HepG2 (cell line): Measurements from ENCODE around the gene CADPS2.

Source experiments
- DZIP1 ChIP-seq: sonication (generic); formaldehyde crosslinking; IDR thresholded peaks from 2 replicates; pipeline ENCODE4 v1.5.0; 2020; ENCODE audit warnings: mild to moderate bottlenecking, missing genetic modification reagents
- FOXP4 ChIP-seq: sonication (generic); formaldehyde crosslinking; IDR thresholded peaks from 2 replicates; pipeline ENCODE4 v1.4.0; 2020; ENCODE audit warnings: missing genetic modification reagents
- FUBP1 ChIP-seq: sonication (generic); formaldehyde crosslinking; IDR thresholded peaks from 2 replicates; pipeline ENCODE4 v1.5.1; 2020; ENCODE audit warnings: missing genetic modification reagents, mild to moderate bottlenecking, borderline replicate concordance
- HMGXB3 ChIP-seq: sonication (generic); formaldehyde crosslinking; IDR thresholded peaks from 2 replicates; pipeline ENCODE4 v1.4.0; 2020; ENCODE audit warnings: missing genetic modification reagents, borderline replicate concordance
- IKZF1 ChIP-seq: fragments of 450-650 bp; IDR thresholded peaks from 2 replicates; pipeline ENCODE4 v1.7.1; 2016
- MAFG ChIP-seq: sonication (generic); formaldehyde crosslinking; IDR thresholded peaks from 2 replicates; pipeline ENCODE4 v1.5.1; 2020; ENCODE audit warnings: mild to moderate bottlenecking, missing genetic modification reagents
- SNAPC5 ChIP-seq: sonication (generic); formaldehyde crosslinking; IDR thresholded peaks from 2 replicates; pipeline ENCODE4 v1.8.1; 2023; ENCODE audit warnings: mild to moderate bottlenecking, missing genetic modification reagents, borderline replicate concordance
- ZNF10 ChIP-seq: sonication (generic); formaldehyde crosslinking; IDR thresholded peaks from 2 replicates; pipeline ENCODE4 v1.4.0; 2020; ENCODE audit warnings: mild to moderate bottlenecking, low read depth, missing genetic modification reagents, borderline replicate concordance
- ZNF280B ChIP-seq: sonication (generic); formaldehyde crosslinking; IDR thresholded peaks from 2 replicates; pipeline ENCODE4 v1.5.0; 2020; ENCODE audit warnings: missing genetic modification reagents, mild to moderate bottlenecking, borderline replicate concordance

- no peak for TF ChIP-seq FUBP1 (CRISPR knock-in tag)
- TF ChIP-seq ZNF10 (CRISPR knock-in tag), result no peak
- TF ChIP-seq HMGXB3 (CRISPR knock-in tag), result no peak
- no peak for TF ChIP-seq IKZF1
- TF ChIP-seq SNAPC5 (CRISPR knock-in tag), result no peak
- TF ChIP-seq FOXP4, result no peak
- TF ChIP-seq DZIP1 (CRISPR knock-in tag), result no peak
- TF ChIP-seq ZNF280B (CRISPR knock-in tag), result no peak
- no peak for TF ChIP-seq MAFG (CRISPR knock-in tag)
Measured at GRCh38 chr7:122453432-122453831, 432.8 kb downstream of the CADPS2 start.
